ENCODE results near the gene ZNF618. TPM values are rescaled to one million over a fixed set of nuclear protein-coding genes. Genes with fewer than 3 reads are reported as not detected.

The ZNF618 gene
- total RNA-seq, 4 donors from 2014 or later = 0.68 to 2.1 (median 1.3) TPM

GRCh38 chr9:114098021-114098935 is 222.2 kb downstream of the ZNF618 start:
- no peak for DNase-seq
- Histone ChIP-seq H3K4me1 (peaks cover 4 to 22% (median 10%) of the 10 kb centered on the region in 3 donors), H3K27me3 (peaks cover 0 to 60% (median 3%) of the 10 kb centered on the region in 4 donors), H3K27ac (no peak overlapping the region), H3K36me3 (no peaks in the 10 kb centered on the region), H3K9me3 (peaks cover 0 to 13% (median 5%) of the 10 kb centered on the region in 3 donors), H3K4me3 (peak overlapping the region; percentile 19 to 70 (median 42))
- intact Hi-C loops (cut with DNase I) = no loop called here
- WGBS, 2 donors = 7% methylated on average over 3 of the region's 77 CpGs; no CpG with 5 or more reads in 1 of the 2 donors
- TF ChIP-seq POLR2A (IDR thresholded peaks at IDR 0.05) = no peak
- no peak for TF ChIP-seq CTCF (IDR thresholded peaks at IDR 0.05)

- DNase-seq = no peak
- H3K27ac ChIP-seq = no peak within 1 kb of the TSS
- WGBS, 2 donors = 40 to 51% methylated on average over 25 to 29 of the region's 32 CpGs
Observed at GRCh38 chr9:114098936-114099668, 223.0 kb downstream of the ZNF618 start, which contains the start of gene KIF12. Gene KIF12, minus strand, starts transcription at chr9:114099292. Its CDS starts 16 bp downstream, at chr9:114099276.

GRCh38 chr9:114099669-114100270 is 223.7 kb downstream of the ZNF618 start:
- peaks cover 0 to 54% (median 3%) of the 10 kb centered on the region in 4 donors for H3K27me3 ChIP-seq
- H3K36me3 ChIP-seq = no peaks in the 10 kb centered on the region
- peaks cover 0 to 13% (median 5%) of the 10 kb centered on the region in 3 donors for H3K9me3 ChIP-seq
- H3K27ac ChIP-seq = no peak overlapping the region
- H3K4me3 ChIP-seq = no peak overlapping the region
- WGBS, 2 donors = 50 to 60% methylated on average over 2 of the region's 2 CpGs
- TF ChIP-seq CTCF (IDR thresholded peaks at IDR 0.05) = no peak
- no peak for TF ChIP-seq POLR2A (IDR thresholded peaks at IDR 0.05)
- H3K4me1 ChIP-seq = peaks cover 4 to 22% (median 10%) of the 10 kb centered on the region in 3 donors
- DNase-seq = no peak
- intact Hi-C loops (cut with DNase I) = no loop called here

More at GRCh38 chr9:114098936-114099668, 223.0 kb downstream of the ZNF618 start, which contains the start of gene KIF12:
- H3K36me3 ChIP-seq = no peaks in the 10 kb centered on the region
- no peak for TF ChIP-seq CTCF (IDR thresholded peaks at IDR 0.05)
- H3K4me3 ChIP-seq = peak within 1 kb of the TSS; percentile 19 to 70 (median 42)
- intact Hi-C loops (cut with DNase I) = no loop called here
- H3K4me1 ChIP-seq = peaks cover 4 to 22% (median 10%) of the 10 kb centered on the region in 3 donors
- H3K9me3 ChIP-seq = peaks cover 0 to 13% (median 5%) of the 10 kb centered on the region in 3 donors
- H3K27me3 ChIP-seq = peaks cover 0 to 57% (median 3%) of the 10 kb centered on the region in 4 donors

- intact Hi-C loops (cut with DNase I) = no loop called here
- peaks cover 0 to 47% (median 3%) of the 10 kb centered on the region in 4 donors for H3K27me3 ChIP-seq
- peaks cover 4 to 22% (median 10%) of the 10 kb centered on the region in 3 donors for H3K4me1 ChIP-seq
- no peak overlapping the region for H3K4me3 ChIP-seq
- H3K36me3 ChIP-seq = no peaks in the 10 kb centered on the region
- H3K27ac ChIP-seq = no peak overlapping the region
- H3K9me3 ChIP-seq = peaks cover 0 to 13% (median 5%) of the 10 kb centered on the region in 3 donors
- WGBS, 2 donors = 90 to 95% methylated on average over 1 of the region's 1 CpG
- DNase-seq = no peak
- TF ChIP-seq CTCF (IDR thresholded peaks at IDR 0.05) = no peak
- TF ChIP-seq POLR2A (IDR thresholded peaks at IDR 0.05) = no peak
Observed at GRCh38 chr9:114100536-114100935, 224.4 kb downstream of the ZNF618 start.

Measured in esophagus squamous epithelium (tissue), 5 donors.